Ishikawa (cell line): ENCODE results near the gene PRDM16.

Experiments used
- EP300 ChIP-seq: IDR thresholded peaks from 2 replicates; pipeline ENCODE4 v1.6.1; 2012; ENCODE audit warnings: borderline replicate concordance
- NFIC ChIP-seq: IDR thresholded peaks from 2 replicates; pipeline ENCODE4 v1.6.1; 2012

- TF ChIP-seq EP300 (no peak), NFIC (no peak)
These were observed 365.6 kb downstream of the PRDM16 start for GRCh38 chr1:3434406-3435110.
